ENCODE measurements around the gene FBXO33.

Gene FBXO33

DNA sequence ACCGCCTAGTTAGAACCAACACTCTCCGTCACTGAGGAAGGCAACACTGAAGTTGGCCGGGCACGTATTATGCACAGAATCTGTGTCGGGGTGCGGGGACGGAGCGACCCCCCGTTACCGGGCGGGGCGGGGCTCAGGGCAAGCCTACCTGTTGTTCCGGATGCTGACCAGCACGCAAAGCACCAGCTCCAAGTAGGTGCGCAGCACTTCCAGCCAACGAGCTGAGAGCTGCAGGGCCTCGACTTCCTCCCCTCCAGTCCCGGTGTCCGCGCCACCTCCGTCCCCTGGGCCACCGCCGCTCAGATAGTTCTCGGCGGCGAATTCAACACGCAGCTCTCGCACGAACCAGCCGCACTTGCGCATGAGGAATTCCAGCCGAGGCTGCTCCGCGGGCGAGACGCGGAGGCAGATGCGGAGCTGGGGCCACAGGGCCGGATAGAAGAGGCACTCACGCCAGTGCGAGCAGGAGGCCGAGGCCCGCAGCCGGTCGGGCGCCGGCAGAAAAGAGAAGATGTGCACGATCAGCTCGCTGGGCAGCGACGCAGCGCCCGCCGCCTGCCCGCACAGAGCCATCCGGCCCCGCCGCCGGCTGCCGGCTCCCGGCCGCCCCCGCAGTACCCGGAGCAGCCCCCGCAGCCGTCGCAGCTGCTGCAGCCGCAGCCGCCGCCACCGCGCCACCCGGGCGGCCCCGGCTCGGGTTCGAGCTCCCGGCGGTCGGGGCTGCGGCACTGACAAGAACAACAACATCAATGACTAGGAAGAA is 636 bp downstream of the FBXO33 start:
- Histone ChIP-seq H3K27ac (ENCODE audit: insufficient read depth in 1 of 2, low read depth in 1 of 2, low read length in 2 of 2, poor library complexity in 1 of 2, severe bottlenecking in 2 of 2) (peak overlapping the region; percentile 100), H3K9me3 (ENCODE audit: control extremely low read depth in 1 of 5, control insufficient read depth in 4 of 5, insufficient read depth in 2 of 5, low read depth in 1 of 5, low read length in 4 of 5) (no peaks in the 10 kb centered on the region), H3K36me3 (ENCODE audit: control insufficient read depth in 4 of 4, insufficient read depth in 4 of 4, low read length in 3 of 4) (peaks cover 0 to 2% (median 0%) of the 10 kb centered on the region in 4 experiments), H3K4me1 (ENCODE audit: control extremely low read depth in 1 of 4, control insufficient read depth in 4 of 4, insufficient read depth in 4 of 4, low read length in 3 of 4) (peaks cover 18 to 45% (median 34%) of the 10 kb centered on the region in 4 experiments), H3K27me3 (replicated peaks in 2 of 5; ENCODE audit: control insufficient read depth in 4 of 5, insufficient read depth in 5 of 5, low read length in 4 of 5) (no peaks in the 10 kb centered on the region), H3K4me3 (ENCODE audit: control insufficient read depth in 1 of 7, extremely low read depth in 1 of 7, insufficient read depth in 4 of 7, low read depth in 2 of 7, low read length in 6 of 7) (peak overlapping the region; percentile 90 to 99 (median 98))
- POLR2A ChIA-PET: interaction anchor here (0.6 to 2.0 kb wide), 9 partner anchors 8 to 564 kb away, joined by 3 to 6 read pairs (median 4); partner anchors contain the start of genes PNN and TRAPPC6B
- 0% methylated on average over 67 of the region's 81 CpGs for WGBS (ENCODE audit: insufficient coverage)
- CTCF ChIA-PET: interaction anchor here (0.6 to 1.5 kb wide), 6 partner anchors 10 to 200 kb away, joined by 3 to 6 read pairs (median 3); no protein-coding TSS in a partner anchor
- peak in 2 of 3 donors; percentile 62 to 71 for DNase-seq

DNA sequence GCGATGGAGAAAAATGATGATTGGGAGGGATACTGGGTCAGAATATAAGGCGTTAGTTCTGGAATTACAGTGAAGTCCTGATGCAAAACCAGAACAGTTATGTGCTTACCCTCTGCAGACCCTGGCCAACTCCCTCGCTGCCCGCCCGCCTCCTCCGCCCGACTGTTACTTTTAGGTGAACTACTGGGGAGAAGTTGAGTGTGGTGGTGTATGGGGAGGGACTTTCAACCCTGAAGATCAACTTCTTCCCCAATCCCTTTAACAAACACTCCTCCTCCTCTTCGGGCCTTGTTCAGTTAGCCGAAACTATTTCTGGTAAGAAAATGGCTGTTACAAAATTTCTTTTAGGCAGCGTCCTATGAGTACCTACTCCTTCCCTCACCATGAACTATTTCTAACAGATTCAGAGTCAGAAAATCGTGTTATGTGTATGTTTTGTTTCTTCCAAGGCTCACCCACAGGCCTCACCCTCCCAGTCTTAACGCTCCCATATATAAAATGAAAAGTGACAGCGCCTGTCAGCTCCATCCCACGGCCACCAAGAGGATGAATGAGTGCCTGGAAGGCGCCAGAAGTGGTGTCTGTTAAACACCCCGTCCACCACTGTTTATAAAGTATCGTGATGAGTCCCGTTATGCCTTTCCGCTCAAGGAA is 1.3 kb downstream of the FBXO33 start:
- DNase-seq: peak in 2 of 3 donors; percentile 33 to 43
- 0% methylated on average over 6 of the region's 19 CpGs for WGBS (ENCODE audit: insufficient coverage)
- H3K27me3 ChIP-seq (replicated peaks in 2 of 5; ENCODE audit: control insufficient read depth in 4 of 5, insufficient read depth in 5 of 5, low read length in 4 of 5): no peaks in the 10 kb centered on the region
- no peaks in the 10 kb centered on the region for H3K9me3 ChIP-seq (ENCODE audit: control extremely low read depth in 1 of 5, control insufficient read depth in 4 of 5, insufficient read depth in 2 of 5, low read depth in 1 of 5, low read length in 4 of 5)
- H3K27ac ChIP-seq (ENCODE audit: insufficient read depth in 1 of 2, low read depth in 1 of 2, low read length in 2 of 2, poor library complexity in 1 of 2, severe bottlenecking in 2 of 2): peak overlapping the region; percentile 74 to 100
- H3K36me3 ChIP-seq (ENCODE audit: control insufficient read depth in 4 of 4, insufficient read depth in 4 of 4, low read length in 3 of 4): peaks cover 0 to 2% (median 0%) of the 10 kb centered on the region in 4 experiments
- H3K4me1 ChIP-seq (ENCODE audit: control extremely low read depth in 1 of 4, control insufficient read depth in 4 of 4, insufficient read depth in 4 of 4, low read length in 3 of 4): peaks cover 18 to 50% (median 38%) of the 10 kb centered on the region in 4 experiments
- H3K4me3 ChIP-seq (ENCODE audit: control insufficient read depth in 1 of 7, extremely low read depth in 1 of 7, insufficient read depth in 4 of 7, low read depth in 2 of 7, low read length in 6 of 7): peak overlapping the region; percentile 90 to 99 (median 98)
- ChIA-PET POLR2A (interaction anchor here (0.9 to 2.0 kb wide), 3 partner anchors 163 to 256 kb away, joined by 3 to 6 read pairs (median 5); partner anchors contain the start of gene PNN), CTCF (interaction anchor here (1.3 to 1.5 kb wide), 3 partner anchors 17 to 199 kb away, joined by 3 to 6 read pairs (median 4); no protein-coding TSS in a partner anchor)

- Histone ChIP-seq H3K27me3 (replicated peaks in 2 of 5; ENCODE audit: control insufficient read depth in 4 of 5, insufficient read depth in 5 of 5, low read length in 4 of 5) (no peaks in the 10 kb centered on the region), H3K27ac (ENCODE audit: insufficient read depth in 1 of 2, low read depth in 1 of 2, low read length in 2 of 2, poor library complexity in 1 of 2, severe bottlenecking in 2 of 2) (no peak overlapping the region), H3K9me3 (ENCODE audit: control extremely low read depth in 1 of 5, control insufficient read depth in 4 of 5, insufficient read depth in 2 of 5, low read depth in 1 of 5, low read length in 4 of 5) (no peaks in the 10 kb centered on the region), H3K36me3 (ENCODE audit: control insufficient read depth in 4 of 4, insufficient read depth in 4 of 4, low read length in 3 of 4) (peaks cover 0 to 2% (median 0%) of the 10 kb centered on the region in 4 experiments), H3K4me1 (ENCODE audit: control extremely low read depth in 1 of 4, control insufficient read depth in 4 of 4, insufficient read depth in 4 of 4, low read length in 3 of 4) (peaks cover 14 to 43% (median 34%) of the 10 kb centered on the region in 4 experiments), H3K4me3 (ENCODE audit: control insufficient read depth in 1 of 7, extremely low read depth in 1 of 7, insufficient read depth in 4 of 7, low read depth in 2 of 7, low read length in 6 of 7) (no peak overlapping the region)
- CTCF ChIA-PET: interaction anchor here (1.5 kb wide), 1 partner anchor 197 kb away, joined by 4 read pairs; no protein-coding TSS in a partner anchor
- no peak for DNase-seq
- 98% methylated on average over 7 of the region's 8 CpGs for WGBS (ENCODE audit: insufficient coverage)
- POLR2A ChIA-PET: no interaction called here
Observed at GRCh38 chr14:39428118-39428517, 4.1 kb downstream of the FBXO33 start.

DNA sequence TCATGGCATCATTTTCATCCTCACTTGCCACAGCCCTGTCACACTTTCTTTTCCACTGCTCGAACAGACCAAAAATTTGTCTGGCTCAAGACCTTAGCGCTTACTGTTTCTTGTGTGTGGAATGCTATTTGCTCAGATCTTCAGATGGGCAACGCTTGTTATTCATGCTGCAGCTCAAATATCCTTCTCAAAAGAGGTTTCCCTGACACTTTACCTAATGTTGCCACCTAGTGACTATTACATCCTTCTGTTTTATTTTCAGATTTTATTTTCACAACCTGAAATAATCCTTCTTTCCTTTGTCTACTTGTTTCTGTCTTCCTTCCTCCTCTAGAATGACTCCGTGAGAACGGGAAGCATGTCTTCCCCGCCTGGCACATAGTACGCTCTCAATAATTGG is 5.6 kb downstream of the FBXO33 start:
- Histone ChIP-seq H3K36me3 (ENCODE audit: control insufficient read depth in 4 of 4, insufficient read depth in 4 of 4, low read length in 3 of 4) (peaks cover 0 to 2% (median 0%) of the 10 kb centered on the region in 4 experiments), H3K9me3 (ENCODE audit: control extremely low read depth in 1 of 5, control insufficient read depth in 4 of 5, insufficient read depth in 2 of 5, low read depth in 1 of 5, low read length in 4 of 5) (no peaks in the 10 kb centered on the region), H3K4me3 (ENCODE audit: control insufficient read depth in 1 of 7, extremely low read depth in 1 of 7, insufficient read depth in 4 of 7, low read depth in 2 of 7, low read length in 6 of 7) (peak overlapping the region in 1 of 7 experiments; percentile 19), H3K27ac (ENCODE audit: insufficient read depth in 1 of 2, low read depth in 1 of 2, low read length in 2 of 2, poor library complexity in 1 of 2, severe bottlenecking in 2 of 2) (no peak overlapping the region), H3K4me1 (ENCODE audit: control extremely low read depth in 1 of 4, control insufficient read depth in 4 of 4, insufficient read depth in 4 of 4, low read length in 3 of 4) (peaks cover 11 to 38% (median 31%) of the 10 kb centered on the region in 4 experiments), H3K27me3 (replicated peaks in 2 of 5; ENCODE audit: control insufficient read depth in 4 of 5, insufficient read depth in 5 of 5, low read length in 4 of 5) (no peaks in the 10 kb centered on the region)
- WGBS (ENCODE audit: insufficient coverage): 47% methylated on average over 5 of the region's 7 CpGs
- ChIA-PET POLR2A (no interaction called here), CTCF (interaction anchor here (0.7 to 2.6 kb wide), 5 partner anchors 12 to 275 kb away, joined by 3 to 13 read pairs (median 3); no protein-coding TSS in a partner anchor)
- DNase-seq: peak; percentile 31 to 63 (median 61)

GRCh38 chr14:39425947-39426346 is 6.3 kb downstream of the FBXO33 start:
- H3K27me3 ChIP-seq (replicated peaks in 2 of 5; ENCODE audit: control insufficient read depth in 4 of 5, insufficient read depth in 5 of 5, low read length in 4 of 5): no peaks in the 10 kb centered on the region
- H3K4me1 ChIP-seq (ENCODE audit: control extremely low read depth in 1 of 4, control insufficient read depth in 4 of 4, insufficient read depth in 4 of 4, low read length in 3 of 4): peaks cover 11 to 38% (median 27%) of the 10 kb centered on the region in 4 experiments
- ChIA-PET CTCF (interaction anchor here (0.7 to 2.6 kb wide), 5 partner anchors 12 to 274 kb away, joined by 3 to 13 read pairs (median 3); no protein-coding TSS in a partner anchor), POLR2A (no interaction called here)
- peaks cover 0 to 4% (median 2%) of the 10 kb centered on the region in 4 experiments for H3K36me3 ChIP-seq (ENCODE audit: control insufficient read depth in 4 of 4, insufficient read depth in 4 of 4, low read length in 3 of 4)
- no CpG with 5 or more reads among the region's 3 CpGs for WGBS (ENCODE audit: insufficient coverage)
- no peak for DNase-seq
- H3K9me3 ChIP-seq (ENCODE audit: control extremely low read depth in 1 of 5, control insufficient read depth in 4 of 5, insufficient read depth in 2 of 5, low read depth in 1 of 5, low read length in 4 of 5): no peaks in the 10 kb centered on the region
- H3K27ac ChIP-seq (ENCODE audit: insufficient read depth in 1 of 2, low read depth in 1 of 2, low read length in 2 of 2, poor library complexity in 1 of 2, severe bottlenecking in 2 of 2): no peak overlapping the region
- no peak overlapping the region for H3K4me3 ChIP-seq (ENCODE audit: control insufficient read depth in 1 of 7, extremely low read depth in 1 of 7, insufficient read depth in 4 of 7, low read depth in 2 of 7, low read length in 6 of 7)

DNA sequence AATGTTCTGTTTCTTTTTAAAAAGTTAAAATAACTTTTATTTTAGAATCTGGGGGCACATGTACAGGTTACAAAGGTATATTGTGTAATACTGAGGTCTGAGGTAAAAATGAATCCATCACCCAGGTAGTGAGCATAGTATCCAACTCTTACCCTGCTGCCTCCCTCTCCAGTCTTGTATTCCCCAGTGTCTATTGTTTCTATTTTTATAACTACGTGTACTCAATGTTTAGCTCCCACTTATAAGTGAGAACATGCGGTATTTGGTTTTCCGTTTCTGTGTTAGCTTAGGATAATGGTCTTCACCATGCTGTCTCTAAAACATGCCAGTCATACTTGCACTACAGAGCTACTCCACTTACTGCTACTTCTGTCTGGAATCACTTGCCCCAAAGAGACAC is 8.4 kb downstream of the FBXO33 start:
- 67% methylated on average over 1 of the region's 3 CpGs for WGBS (ENCODE audit: insufficient coverage)
- peaks cover 0 to 16% (median 7%) of the 10 kb centered on the region in 4 experiments for H3K4me1 ChIP-seq (ENCODE audit: control extremely low read depth in 1 of 4, control insufficient read depth in 4 of 4, insufficient read depth in 4 of 4, low read length in 3 of 4)
- H3K27ac ChIP-seq (ENCODE audit: insufficient read depth in 1 of 2, low read depth in 1 of 2, low read length in 2 of 2, poor library complexity in 1 of 2, severe bottlenecking in 2 of 2): no peak overlapping the region
- peaks cover 0 to 3% (median 0%) of the 10 kb centered on the region in 5 experiments for H3K9me3 ChIP-seq (ENCODE audit: control extremely low read depth in 1 of 5, control insufficient read depth in 4 of 5, insufficient read depth in 2 of 5, low read depth in 1 of 5, low read length in 4 of 5)
- ChIA-PET CTCF (interaction anchor here (1.5 kb wide), 2 partner anchors 10 to 26 kb away, joined by 3 to 9 read pairs; no protein-coding TSS in a partner anchor), POLR2A (interaction anchor here (1.8 kb wide), 1 partner anchor 8 kb away, joined by 4 read pairs; the partner anchor contains the start of gene FBXO33)
- peak in 1 of 3 donors; percentile 26 for DNase-seq
- H3K27me3 ChIP-seq (replicated peaks in 2 of 5; ENCODE audit: control insufficient read depth in 4 of 5, insufficient read depth in 5 of 5, low read length in 4 of 5): no peaks in the 10 kb centered on the region
- H3K36me3 ChIP-seq (ENCODE audit: control insufficient read depth in 4 of 4, insufficient read depth in 4 of 4, low read length in 3 of 4): peaks cover 0 to 13% (median 4%) of the 10 kb centered on the region in 4 experiments
- H3K4me3 ChIP-seq (ENCODE audit: control insufficient read depth in 1 of 7, extremely low read depth in 1 of 7, insufficient read depth in 4 of 7, low read depth in 2 of 7, low read length in 6 of 7): no peak overlapping the region
